ENCODE results near the gene GRIN2A.

DNA sequence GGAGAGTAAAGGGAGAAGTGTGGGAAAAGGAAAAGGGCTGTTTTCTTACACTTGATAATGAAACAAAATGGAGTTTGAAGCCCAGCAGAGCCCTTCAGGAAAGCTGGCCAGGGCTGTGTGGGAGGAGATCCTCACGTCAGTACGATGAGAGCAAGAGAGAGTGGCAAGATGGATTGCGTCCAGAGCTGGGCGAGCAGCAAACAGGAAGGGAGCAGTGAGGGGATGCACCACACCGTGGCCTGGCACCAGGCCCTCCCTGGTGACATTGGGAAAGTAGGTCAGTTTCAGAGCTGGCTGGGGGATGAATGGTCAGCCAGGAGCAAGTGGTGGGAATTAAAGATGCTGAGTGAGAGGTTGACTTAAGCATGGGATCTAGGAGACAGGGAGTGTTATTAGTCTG is 273.6 kb downstream of the GRIN2A start:
- TF ChIP-seq CTCF (IDR thresholded peaks at IDR 0.05) (no peak), POLR2A (IDR thresholded peaks at IDR 0.05) (no peak)

Measured in Peyer's patch (tissue), 4 donors.